NCI-H146 treated with DMSO at 0.1 percent for 48 hours (cell line): ENCODE measurements around the gene SNAI3.
"Not testable (repeated sequence)": the region's sequence is repeated elsewhere in the genome, so short reads cannot be mapped to it uniquely, and the experiment has no call there.

Experiments
- DNase-seq: peaks from one replicate; lab custom pipeline; 2025; ENCODE audit not compliant: unreplicated experiment; lab: John Stamatoyannopoulos, UW

The SNAI3 gene

GRCh38 chr16:88671806-88672205 is 14.5 kb downstream of the SNAI3 start:
- DNase-seq = no peak

- no peak for DNase-seq
Measured at GRCh38 chr16:88669980-88670379, 16.3 kb downstream of the SNAI3 start.

GRCh38 chr16:88669493-88669892 is 16.8 kb downstream of the SNAI3 start:
- not testable (repeated sequence) for DNase-seq

- DNase-seq = no peak
Measured at GRCh38 chr16:88667461-88667860, 18.8 kb downstream of the SNAI3 start.

GRCh38 chr16:88665570-88665969 is 20.7 kb downstream of the SNAI3 start:
- DNase-seq = no peak

GRCh38 chr16:88665148-88665547 is 21.2 kb downstream of the SNAI3 start:
- DNase-seq = no peak

GRCh38 chr16:88662843-88663606 is 23.3 kb downstream of the SNAI3 start, which contains the start of gene MVD:
Gene MVD (minus strand): TSS chr16:88663091. CDS start chr16:88663080, 11 bp downstream.
- peak; percentile 80 for DNase-seq

- no peak for DNase-seq
Measured at GRCh38 chr16:88662222-88662842, 24.0 kb downstream of the SNAI3 start.

- DNase-seq = no peak
Measured at GRCh38 chr16:88661468-88661867, 24.8 kb downstream of the SNAI3 start.

GRCh38 chr16:88659160-88659559 is 27.1 kb downstream of the SNAI3 start:
- no peak for DNase-seq

- DNase-seq = no peak
Measured at GRCh38 chr16:88658714-88659113, 27.6 kb downstream of the SNAI3 start.

- no peak for DNase-seq
Measured at GRCh38 chr16:88657371-88657770, 28.9 kb downstream of the SNAI3 start.

- DNase-seq = no peak
Measured at GRCh38 chr16:88656291-88656980, 29.9 kb downstream of the SNAI3 start.

- no peak for DNase-seq
Measured at GRCh38 chr16:88655733-88656281, 30.5 kb downstream of the SNAI3 start.

GRCh38 chr16:88655053-88655732 is 31.1 kb downstream of the SNAI3 start:
- no peak for DNase-seq

- DNase-seq = no peak
Measured at GRCh38 chr16:88654363-88655052, 31.8 kb downstream of the SNAI3 start.

GRCh38 chr16:88653596-88654362 is 32.5 kb downstream of the SNAI3 start:
- DNase-seq = no peak

- no peak for DNase-seq
Measured at GRCh38 chr16:88653101-88653500, 33.2 kb downstream of the SNAI3 start.

GRCh38 chr16:88652762-88653063 is 33.6 kb downstream of the SNAI3 start:
- DNase-seq = no peak
